C1 segment of cervical spinal cord (tissue), 14 donors: ENCODE results near the gene ITPK1.
A peak's percentile ranks its signal among the peaks of the same experiment; 100 is the strongest.
"Not testable (repeated sequence)": the region's sequence is repeated elsewhere in the genome, so short reads cannot be mapped to it uniquely, and the experiment has no call there.

ENCODE experiments used
- DNase-seq, 14 donors: peaks; one replicate each; lab custom pipeline; 2025; lab: John Stamatoyannopoulos, UW

Gene ITPK1

GRCh38 chr14:93115821-93116675, at the start of gene ITPK1:
ITPK1 (minus strand) TSS chr14:93115925; CDS start chr14:93115163, 762 bp downstream.
- DNase-seq, result peak in 7 of 14 donors; percentile 35 to 83 (median 54)

- no peak for DNase-seq
Measured at GRCh38 chr14:93163564-93163963, 47.8 kb upstream of the ITPK1 start.

GRCh38 chr14:93161411-93161940, 45.8 kb upstream of the ITPK1 start:
- no peak for DNase-seq

DNA sequence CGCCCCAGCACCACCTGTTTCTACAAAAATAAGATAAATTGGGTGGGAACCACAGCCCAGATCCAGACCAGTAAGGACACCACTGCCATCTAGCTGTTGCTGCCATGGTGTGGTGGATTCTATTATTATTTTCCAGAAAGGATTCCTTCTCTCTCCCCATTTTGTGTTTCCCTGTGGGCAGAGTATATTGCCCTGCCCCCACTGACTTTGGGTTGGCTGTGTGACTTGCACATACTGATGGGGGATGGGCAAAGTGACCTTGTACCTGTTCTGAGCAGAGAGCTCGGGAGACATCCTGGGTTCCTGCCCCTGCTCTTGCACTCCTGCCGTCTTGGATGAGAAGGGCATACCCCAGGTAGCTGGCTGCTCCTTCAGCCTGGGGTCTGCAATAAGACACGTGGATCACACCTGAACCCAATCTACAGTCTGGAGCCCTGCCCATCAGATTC, 44.7 kb upstream of the ITPK1 start:
- DNase-seq, result no peak

GRCh38 chr14:93159625-93160352, 44.1 kb upstream of the ITPK1 start:
- DNase-seq, result not testable (repeated sequence)

- DNase-seq, result not testable (repeated sequence)
Measured at GRCh38 chr14:93158349-93158748, 42.6 kb upstream of the ITPK1 start.

- no peak for DNase-seq
Measured at GRCh38 chr14:93156693-93157369, 41.1 kb upstream of the ITPK1 start.

- no peak for DNase-seq
Measured at GRCh38 chr14:93155667-93156066, 39.9 kb upstream of the ITPK1 start.

DNA sequence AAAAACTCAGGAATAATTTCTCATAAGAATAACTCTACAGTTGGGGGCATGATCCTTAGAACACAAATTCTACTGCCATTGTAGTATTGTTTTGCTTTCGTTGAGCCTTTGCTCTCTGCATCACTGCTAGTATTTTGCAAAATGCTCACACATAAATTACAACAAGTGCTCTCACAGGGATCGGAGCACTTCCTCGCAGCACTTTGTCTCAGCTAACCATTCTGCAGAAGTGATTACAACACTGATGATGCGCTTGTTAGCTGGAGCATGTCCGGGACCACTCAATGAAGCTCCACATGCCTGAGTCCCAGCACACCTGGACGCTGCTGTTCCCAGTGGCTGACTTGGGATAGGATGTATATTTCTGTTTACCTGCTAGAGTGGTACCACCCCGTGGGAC, 37.4 kb upstream of the ITPK1 start:
- DNase-seq, result no peak

DNA sequence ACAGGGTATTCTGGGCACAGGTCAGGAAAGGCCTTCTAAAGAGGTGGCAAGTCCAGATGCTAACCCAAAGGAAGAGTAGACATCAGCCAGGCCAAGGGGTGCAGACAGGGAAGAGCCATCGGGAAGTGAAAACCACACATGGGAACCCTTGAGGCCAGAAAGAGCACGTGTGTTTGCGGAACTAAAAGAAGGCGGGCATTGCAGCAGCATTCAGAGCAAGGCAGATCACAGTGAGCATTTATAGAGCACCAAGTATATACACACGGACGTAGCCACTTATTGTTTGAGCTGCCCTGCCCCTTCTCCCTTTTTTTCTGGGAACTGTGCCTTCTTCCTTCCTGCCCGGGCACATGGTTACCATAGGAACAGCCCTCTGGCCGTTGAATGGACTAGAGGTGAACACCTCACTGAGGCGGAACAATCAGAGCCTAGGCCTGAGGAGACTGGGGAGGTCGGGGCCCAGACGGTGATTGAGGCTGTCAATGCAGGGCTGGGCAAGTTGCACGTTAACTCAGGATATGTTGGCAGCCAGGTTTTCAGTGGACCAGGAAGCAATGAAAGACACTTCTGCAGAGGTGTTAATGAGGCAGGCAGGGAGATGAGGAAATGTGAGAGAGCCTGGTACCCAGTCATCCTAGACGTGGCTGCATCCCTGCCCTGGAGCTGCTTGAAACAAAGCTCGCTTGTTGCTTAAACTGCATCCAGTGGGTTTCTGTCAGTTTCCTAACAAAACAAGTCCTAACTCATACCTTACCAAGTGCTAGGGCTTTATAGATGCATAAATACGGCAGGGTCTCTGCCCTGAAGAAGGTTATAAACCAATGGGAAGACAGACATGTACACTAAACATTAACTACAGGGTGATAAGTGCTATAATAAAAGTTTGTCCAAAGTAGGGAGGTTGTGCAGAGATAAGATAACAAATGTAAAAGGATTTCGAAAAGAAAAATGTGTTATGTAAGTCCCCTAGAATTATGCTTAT, 34.8 kb upstream of the ITPK1 start:
- DNase-seq, result no peak

DNA sequence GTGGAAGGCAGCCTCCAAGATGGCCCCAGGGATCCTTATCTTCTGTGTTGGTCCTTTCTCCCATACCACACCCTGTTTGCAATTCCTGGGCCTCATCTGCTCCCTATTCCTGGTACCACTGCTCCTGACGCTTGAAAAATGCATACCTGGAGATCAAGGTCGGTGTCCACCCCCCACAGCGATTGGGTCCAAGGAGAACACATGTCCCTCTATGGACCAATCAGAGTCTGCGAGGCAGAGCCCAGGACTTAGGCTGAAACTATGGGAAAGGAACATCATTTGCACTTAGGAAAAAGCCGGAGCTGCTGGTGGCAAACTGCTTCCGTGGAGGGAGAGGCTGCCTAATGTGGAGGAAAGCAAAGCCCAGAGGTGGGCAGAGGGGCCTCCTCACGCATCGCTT, 33.3 kb upstream of the ITPK1 start:
- no peak for DNase-seq

GRCh38 chr14:93146119-93146518, 30.4 kb upstream of the ITPK1 start:
- DNase-seq, result no peak

DNA sequence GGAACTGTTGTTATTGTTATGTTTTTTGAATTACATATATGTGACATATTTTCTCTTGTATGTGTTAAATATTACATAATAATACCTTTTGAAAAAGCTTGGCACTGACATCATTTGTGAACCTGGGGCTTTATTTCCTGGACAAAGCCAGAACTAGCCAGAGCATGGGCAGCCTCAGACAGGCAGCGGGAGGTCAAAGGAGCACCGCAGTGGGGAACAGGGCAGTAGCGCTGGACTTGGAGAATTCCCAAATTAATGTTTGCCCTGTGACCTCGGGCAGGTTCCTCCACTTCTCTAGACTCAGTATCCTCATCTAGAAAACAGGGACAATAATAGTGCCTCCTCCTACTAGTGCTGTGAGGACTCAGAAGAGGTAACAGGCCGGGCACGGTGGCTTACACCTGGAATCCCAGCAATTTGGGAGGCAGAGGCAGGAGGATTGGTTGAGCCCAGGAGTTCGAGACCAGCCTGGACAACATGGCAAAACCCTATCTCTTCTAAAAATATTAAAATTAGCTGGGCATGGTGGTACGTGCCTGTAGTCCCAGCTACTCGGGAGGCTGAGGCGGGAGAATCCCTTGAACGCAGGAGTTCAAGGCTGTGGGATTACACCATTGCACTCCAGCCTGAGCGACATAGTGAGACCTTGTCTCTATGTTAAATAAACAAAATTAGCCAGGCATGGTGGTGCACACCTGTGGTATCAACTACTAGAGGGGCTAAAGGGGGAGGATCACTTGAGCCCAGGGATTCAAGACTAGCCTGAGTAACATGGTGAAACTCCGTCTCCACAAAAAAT, 27.3 kb upstream of the ITPK1 start:
- no peak for DNase-seq

DNA sequence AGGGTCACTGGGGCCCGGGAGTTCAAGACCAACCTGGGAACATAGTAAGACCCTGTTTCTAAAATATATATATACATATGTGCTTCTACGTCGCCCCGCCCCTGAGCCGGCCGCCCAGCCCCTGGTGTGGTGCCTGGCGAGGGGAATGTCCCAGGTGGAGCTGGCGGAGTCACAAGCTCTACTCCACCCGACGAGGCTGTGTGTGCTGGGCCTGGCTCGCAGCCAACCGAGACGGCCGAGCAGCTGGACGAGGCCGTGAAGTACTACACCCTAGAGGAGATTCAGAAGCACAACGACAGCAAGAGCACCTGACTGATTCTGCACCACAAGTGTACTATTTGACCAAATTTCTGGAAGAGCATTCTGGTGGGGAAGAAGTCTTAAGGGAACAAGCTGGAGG, 22.1 kb upstream of the ITPK1 start:
- DNase-seq, result no peak

- not testable (repeated sequence) for DNase-seq
Measured at GRCh38 chr14:93136508-93136907, 20.8 kb upstream of the ITPK1 start.

GRCh38 chr14:93136009-93136408, 20.3 kb upstream of the ITPK1 start:
- DNase-seq, result no peak

DNA sequence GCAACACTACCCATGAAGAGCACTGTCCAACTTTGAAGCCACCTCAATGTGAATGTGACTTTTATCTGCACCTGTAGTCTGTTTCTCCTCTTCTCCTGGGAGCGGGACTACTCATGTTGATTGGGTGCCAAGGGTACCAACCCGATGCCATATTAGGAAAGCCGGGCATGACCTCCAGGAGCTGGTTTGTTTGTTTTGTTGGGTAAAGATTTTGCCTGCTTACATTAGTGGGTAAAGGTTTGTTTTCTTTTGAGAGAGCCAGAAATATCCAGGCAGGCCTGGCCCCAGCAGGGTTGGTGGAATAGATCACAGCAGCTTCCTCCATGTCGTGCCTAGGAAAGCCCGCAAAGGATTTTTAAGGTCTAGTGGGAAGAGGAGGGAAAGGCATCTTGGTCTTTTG, 19.7 kb upstream of the ITPK1 start:
- DNase-seq, result no peak

- no peak for DNase-seq
Measured at GRCh38 chr14:93133464-93133863, 17.7 kb upstream of the ITPK1 start.

- peak in 1 of 14 donors; percentile 5 for DNase-seq
Measured at GRCh38 chr14:93132472-93133065, 16.8 kb upstream of the ITPK1 start.
